ES-I3 (cell line): ENCODE data around the gene DUSP2.

Experiments used
- H3K36me3 ChIP-seq: 2 replicates; pipeline ENCODE4 v1.6.1; 2013; ENCODE audit warnings: mild to moderate bottlenecking, low read length, control low read depth, moderate library complexity; ENCODE audit not compliant: insufficient read depth
- H3K4me1 ChIP-seq: 2 replicates; pipeline ENCODE4 v1.6.1; 2013; ENCODE audit warnings: mild to moderate bottlenecking, control low read depth, low read length; ENCODE audit not compliant: insufficient read depth
- H3K9ac ChIP-seq: 2 replicates; pipeline ENCODE4 v1.6.1; 2013; ENCODE audit warnings: low read depth, mild to moderate bottlenecking, low read length, moderate library complexity
- H3K9me3 ChIP-seq: 2 replicates; pipeline ENCODE4 v1.6.1; 2013; ENCODE audit warnings: mild to moderate bottlenecking, low read length, moderate library complexity; ENCODE audit not compliant: control insufficient read depth, insufficient read depth

DUSP2 gene

DNA sequence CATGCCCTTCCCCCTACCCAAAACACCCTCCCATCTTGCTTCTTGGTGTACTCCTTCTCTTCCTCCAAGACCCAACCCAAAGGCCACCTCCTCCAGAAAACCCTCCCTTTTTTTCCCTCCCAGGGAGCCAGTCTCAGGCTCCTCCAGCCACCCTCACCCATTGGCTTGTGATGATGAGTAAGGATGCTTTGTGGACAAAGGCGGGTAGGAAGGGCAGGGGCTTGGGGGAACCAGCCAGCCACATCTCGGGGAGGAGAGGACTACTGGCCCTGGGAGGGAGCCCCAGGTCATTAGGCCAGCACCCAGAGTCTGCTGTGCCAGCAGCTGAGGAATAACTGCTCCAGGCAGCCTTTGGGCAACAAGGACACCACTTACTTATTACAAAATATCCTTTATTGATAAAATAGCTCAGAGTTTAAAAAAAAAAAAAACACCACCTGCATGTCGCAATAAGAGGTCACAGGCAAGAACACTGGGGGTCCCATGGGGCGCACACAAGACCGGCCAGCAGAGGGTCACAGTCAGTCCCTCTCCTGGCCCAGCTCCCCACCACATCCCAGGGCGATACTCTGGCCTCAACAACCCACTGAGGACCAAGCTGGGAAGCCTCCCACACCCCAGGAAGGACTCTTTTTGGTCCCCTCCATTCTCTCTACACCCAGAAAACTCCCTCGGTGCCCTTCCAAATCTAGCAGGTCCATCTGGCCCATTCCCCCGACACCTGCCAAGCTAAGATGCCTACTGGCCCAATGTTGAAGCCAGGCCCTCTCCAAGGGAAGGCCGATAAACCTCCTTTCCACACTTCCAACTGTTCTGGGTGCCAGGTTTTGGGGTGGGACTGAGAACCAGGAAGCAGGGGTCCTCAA lies 32.5 kb downstream of the DUSP2 start:
- Histone ChIP-seq H3K9ac (no peak overlapping the region), H3K36me3 (no peaks in the 10 kb centered on the region), H3K9me3 (no peaks in the 10 kb centered on the region), H3K4me1 (peaks cover 23% of the 10 kb centered on the region; the same call in 1 of the 2 replicates)

GRCh38 chr2:96111823-96112500 lies 33.3 kb downstream of the DUSP2 start:
- Histone ChIP-seq H3K9ac (no peak overlapping the region), H3K36me3 (no peaks in the 10 kb centered on the region), H3K4me1 (peaks cover 21% of the 10 kb centered on the region; the same call in 1 of the 2 replicates), H3K9me3 (no peaks in the 10 kb centered on the region)

GRCh38 chr2:96111257-96111640 lies 34.0 kb downstream of the DUSP2 start:
- Histone ChIP-seq H3K9me3 (no peaks in the 10 kb centered on the region), H3K4me1 (peaks cover 21% of the 10 kb centered on the region; the same call in 1 of the 2 replicates), H3K9ac (no peak overlapping the region), H3K36me3 (no peaks in the 10 kb centered on the region)

GRCh38 chr2:96110621-96111256 lies 34.5 kb downstream of the DUSP2 start:
- H3K9me3 ChIP-seq, result 0 out of 2 replicates have a peak, but pooled peaks cover under 1% of the 10 kb centered on the region
- peaks cover 21% of the 10 kb centered on the region; the same call in 1 of the 2 replicates for H3K4me1 ChIP-seq
- no peak overlapping the region for H3K9ac ChIP-seq
- no peaks in the 10 kb centered on the region for H3K36me3 ChIP-seq

GRCh38 chr2:96109931-96110511 lies 35.2 kb downstream of the DUSP2 start:
- Histone ChIP-seq H3K9ac (no peak overlapping the region), H3K4me1 (peaks cover 21% of the 10 kb centered on the region; the same call in 1 of the 2 replicates), H3K36me3 (no peaks in the 10 kb centered on the region), H3K9me3 (peaks cover 5% of the 10 kb centered on the region; the same call in 1 of the 2 replicates)

DNA sequence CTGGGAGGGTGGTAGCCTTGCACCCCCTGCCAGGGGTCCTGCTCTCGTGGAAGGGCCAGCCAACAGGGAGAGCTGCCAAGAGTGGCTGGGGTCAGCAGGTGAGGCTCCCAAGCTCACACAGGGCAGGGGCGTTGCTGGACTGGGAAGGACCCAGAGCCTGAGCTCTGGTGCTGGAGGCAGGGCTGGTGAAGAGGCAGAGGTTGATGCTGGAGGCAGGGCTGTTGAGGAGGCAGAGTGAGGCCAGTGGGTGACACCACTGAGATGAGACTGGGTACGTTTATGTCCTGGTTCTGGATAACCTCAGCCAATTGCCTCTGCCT lies 35.9 kb downstream of the DUSP2 start:
- Histone ChIP-seq H3K9me3 (peaks cover 8% of the 10 kb centered on the region; the same call in 1 of the 2 replicates), H3K9ac (peak overlapping the region; percentile 20; the same call in 1 of the 2 replicates), H3K4me1 (peaks cover 21% of the 10 kb centered on the region; the same call in 1 of the 2 replicates), H3K36me3 (no peaks in the 10 kb centered on the region)

- Histone ChIP-seq H3K9me3 (peaks cover 8% of the 10 kb centered on the region; the same call in 1 of the 2 replicates), H3K36me3 (no peaks in the 10 kb centered on the region), H3K4me1 (peaks cover 22% of the 10 kb centered on the region; the same call in 1 of the 2 replicates), H3K9ac (peak overlapping the region; percentile 20; the same call in 1 of the 2 replicates)
These were observed 36.5 kb downstream of the DUSP2 start for GRCh38 chr2:96108541-96109360.

- Histone ChIP-seq H3K9me3 (peaks cover 8% of the 10 kb centered on the region; the same call in 1 of the 2 replicates), H3K4me1 (peaks cover 24% of the 10 kb centered on the region; the same call in 1 of the 2 replicates), H3K36me3 (no peaks in the 10 kb centered on the region), H3K9ac (no peak overlapping the region)
These were observed 37.1 kb downstream of the DUSP2 start for GRCh38 chr2:96108151-96108540.

DNA sequence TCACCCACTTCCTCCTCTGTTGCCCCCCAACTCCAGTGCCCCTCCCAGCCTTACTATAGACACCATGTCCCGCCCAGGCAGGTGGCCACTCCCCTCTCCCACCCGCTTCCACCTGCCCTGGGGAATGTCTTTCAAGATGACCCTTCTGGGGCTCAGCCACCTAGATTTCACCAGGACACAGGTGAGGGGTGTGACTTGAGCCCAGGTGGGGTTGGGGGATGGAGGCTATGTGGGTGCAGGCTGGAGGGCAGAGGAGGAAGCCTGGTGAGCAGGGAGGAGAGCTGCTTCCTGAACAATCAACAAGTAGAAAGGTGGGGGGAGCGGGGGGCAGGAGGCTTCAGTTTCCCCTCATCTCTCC lies 37.6 kb downstream of the DUSP2 start:
- H3K9ac ChIP-seq, result no peak overlapping the region
- peaks cover 8% of the 10 kb centered on the region; the same call in 1 of the 2 replicates for H3K9me3 ChIP-seq
- peaks cover 24% of the 10 kb centered on the region; the same call in 1 of the 2 replicates for H3K4me1 ChIP-seq
- H3K36me3 ChIP-seq, result no peaks in the 10 kb centered on the region

DNA sequence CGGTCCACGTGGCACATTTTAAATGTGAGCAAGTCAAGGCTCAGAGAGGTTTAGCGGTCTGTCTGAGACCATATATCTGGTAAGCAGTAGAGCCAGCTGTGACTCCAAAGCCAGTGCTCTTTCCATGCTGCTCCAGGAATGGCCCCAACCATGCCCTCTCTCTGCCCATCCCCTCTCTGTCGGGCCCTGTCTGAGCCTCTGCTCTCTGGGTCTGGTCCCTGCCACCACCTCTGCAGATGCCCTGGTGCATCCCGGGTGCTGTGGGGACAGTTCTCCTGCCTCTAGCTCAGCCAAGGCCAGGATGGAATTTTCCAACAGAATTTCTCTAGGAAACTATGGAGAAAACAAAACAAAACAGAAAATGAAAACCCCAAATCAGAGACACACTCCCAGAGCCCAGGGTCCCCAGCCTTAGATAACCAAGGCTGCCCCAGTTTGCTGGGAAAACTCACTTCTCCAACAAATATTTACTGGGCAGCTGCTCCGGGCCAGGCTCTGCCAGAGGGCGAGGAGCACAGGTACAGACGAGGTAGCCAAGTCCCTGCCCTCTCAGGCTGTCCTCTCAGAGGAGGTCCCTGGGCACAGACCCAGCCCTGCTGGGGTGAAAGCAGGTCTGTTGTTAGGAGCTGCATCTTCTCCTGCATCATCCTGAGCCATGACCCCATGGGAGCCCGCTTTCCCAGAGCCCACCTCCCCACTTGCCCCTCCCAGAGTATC lies 38.1 kb downstream of the DUSP2 start:
- H3K9ac ChIP-seq, result no peak overlapping the region
- peaks cover 20% of the 10 kb centered on the region; the same call in 1 of the 2 replicates for H3K4me1 ChIP-seq
- H3K36me3 ChIP-seq, result no peaks in the 10 kb centered on the region
- peaks cover 8% of the 10 kb centered on the region; the same call in 1 of the 2 replicates for H3K9me3 ChIP-seq

- no peaks in the 10 kb centered on the region; the same call in 1 of the 2 replicates for H3K36me3 ChIP-seq
- H3K9ac ChIP-seq, result no peak overlapping the region
- H3K9me3 ChIP-seq, result peaks cover 8% of the 10 kb centered on the region; the same call in 1 of the 2 replicates
- peaks cover 20% of the 10 kb centered on the region; the same call in 1 of the 2 replicates for H3K4me1 ChIP-seq
These were observed 39.1 kb downstream of the DUSP2 start for GRCh38 chr2:96105994-96106715.

- Histone ChIP-seq H3K9ac (no peak overlapping the region), H3K9me3 (peaks cover 8% of the 10 kb centered on the region; the same call in 1 of the 2 replicates), H3K36me3 (no peaks in the 10 kb centered on the region; the same call in 1 of the 2 replicates), H3K4me1 (peaks cover 25% of the 10 kb centered on the region; the same call in 1 of the 2 replicates)
These were observed 39.9 kb downstream of the DUSP2 start for GRCh38 chr2:96105152-96105915.
